Cardiac fibroblast (primary cell): ENCODE results near the gene NRG3.

Experiments
- DNase-seq, 2 donors: peaks; one replicate each; pipeline versions ENCODE4 v3.0.0 to v3.0.0-alpha.2; 2010; ENCODE audit warnings: low read depth in 2 of 2
- H3K4me3 ChIP-seq, 2 donors: replicated peaks in 1 of 2; 1 replicate in 1 of 2; 2 replicates in 1 of 2; pipeline ENCODE4 v1.5.1; 2011; ENCODE audit warnings: low read depth in 2 of 2, low read length in 2 of 2, mild to moderate bottlenecking in 2 of 2, moderate library complexity in 1 of 2
- TF ChIP-seq, protein P1 (sequence below): IDR thresholded peaks from one replicate; pipeline ENCODE4 v1.5.1; 2011; ENCODE audit warnings: low read depth, mild to moderate bottlenecking, low read length, inconsistent platforms

NRG3 gene

DNA sequence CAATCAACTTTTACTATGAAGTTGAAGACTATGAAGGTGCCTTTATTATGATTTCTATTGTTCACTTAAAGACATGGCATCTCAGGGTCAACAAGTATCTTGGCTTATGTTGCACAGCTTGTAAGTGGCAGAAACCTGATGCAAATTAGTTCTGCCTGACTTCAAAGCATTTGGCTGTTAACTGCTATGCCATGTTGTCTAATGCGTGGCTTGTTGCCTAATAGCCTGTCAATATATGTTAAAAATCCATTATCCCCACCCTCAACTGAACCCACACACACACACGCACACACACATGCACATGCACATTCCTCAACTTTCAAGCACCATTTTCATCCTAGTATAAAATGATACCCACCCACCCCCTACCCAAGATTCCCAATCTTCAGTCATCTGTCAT is 217.1 kb downstream of the NRG3 start:
- no peak overlapping the region for H3K4me3 ChIP-seq
- no peak for DNase-seq
- TF ChIP-seq, protein P1, sequence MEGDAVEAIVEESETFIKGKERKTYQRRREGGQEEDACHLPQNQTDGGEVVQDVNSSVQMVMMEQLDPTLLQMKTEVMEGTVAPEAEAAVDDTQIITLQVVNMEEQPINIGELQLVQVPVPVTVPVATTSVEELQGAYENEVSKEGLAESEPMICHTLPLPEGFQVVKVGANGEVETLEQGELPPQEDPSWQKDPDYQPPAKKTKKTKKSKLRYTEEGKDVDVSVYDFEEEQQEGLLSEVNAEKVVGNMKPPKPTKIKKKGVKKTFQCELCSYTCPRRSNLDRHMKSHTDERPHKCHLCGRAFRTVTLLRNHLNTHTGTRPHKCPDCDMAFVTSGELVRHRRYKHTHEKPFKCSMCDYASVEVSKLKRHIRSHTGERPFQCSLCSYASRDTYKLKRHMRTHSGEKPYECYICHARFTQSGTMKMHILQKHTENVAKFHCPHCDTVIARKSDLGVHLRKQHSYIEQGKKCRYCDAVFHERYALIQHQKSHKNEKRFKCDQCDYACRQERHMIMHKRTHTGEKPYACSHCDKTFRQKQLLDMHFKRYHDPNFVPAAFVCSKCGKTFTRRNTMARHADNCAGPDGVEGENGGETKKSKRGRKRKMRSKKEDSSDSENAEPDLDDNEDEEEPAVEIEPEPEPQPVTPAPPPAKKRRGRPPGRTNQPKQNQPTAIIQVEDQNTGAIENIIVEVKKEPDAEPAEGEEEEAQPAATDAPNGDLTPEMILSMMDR = no peak

DNA sequence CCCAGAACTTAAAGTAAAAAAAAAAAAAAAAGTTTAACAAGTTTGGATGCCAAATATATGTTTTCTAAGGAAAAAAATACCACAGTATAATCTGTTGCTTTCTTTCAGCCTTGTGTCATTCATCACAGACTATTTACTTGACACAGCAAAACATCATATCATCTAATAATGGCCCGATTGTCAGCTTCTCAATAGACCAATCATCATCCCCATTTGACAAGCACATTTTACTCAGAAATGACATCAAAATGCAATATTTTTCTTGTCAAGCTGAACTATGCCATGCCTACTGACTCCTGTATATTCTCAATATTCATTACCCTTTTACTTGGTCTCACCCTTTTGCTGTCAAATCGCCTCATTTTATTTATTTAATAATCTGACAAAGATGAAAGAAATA is 249.7 kb downstream of the NRG3 start:
- no peak for DNase-seq
- TF ChIP-seq, protein P1 = no peak
- no peak overlapping the region for H3K4me3 ChIP-seq

DNA sequence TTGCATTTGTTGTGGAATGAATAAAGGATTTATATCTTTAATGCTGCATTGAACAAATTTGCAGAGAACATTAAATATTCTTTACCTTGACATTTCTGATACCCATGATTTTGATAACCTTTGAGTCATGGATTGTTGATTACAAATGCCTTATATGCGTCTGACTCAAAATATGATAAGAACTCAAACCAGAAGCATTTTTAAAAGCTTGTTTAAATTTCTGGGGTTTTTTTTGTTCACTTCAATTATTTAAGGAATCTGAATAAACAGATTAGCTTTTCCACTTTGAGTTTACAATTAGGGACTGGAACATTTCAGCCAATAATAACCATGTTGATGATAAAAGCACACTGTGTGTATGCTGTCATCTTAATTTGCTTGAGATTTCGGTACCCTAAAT is 253.5 kb downstream of the NRG3 start:
- TF ChIP-seq, protein P1 = no peak
- no peak for DNase-seq
- H3K4me3 ChIP-seq = no peak overlapping the region

DNA sequence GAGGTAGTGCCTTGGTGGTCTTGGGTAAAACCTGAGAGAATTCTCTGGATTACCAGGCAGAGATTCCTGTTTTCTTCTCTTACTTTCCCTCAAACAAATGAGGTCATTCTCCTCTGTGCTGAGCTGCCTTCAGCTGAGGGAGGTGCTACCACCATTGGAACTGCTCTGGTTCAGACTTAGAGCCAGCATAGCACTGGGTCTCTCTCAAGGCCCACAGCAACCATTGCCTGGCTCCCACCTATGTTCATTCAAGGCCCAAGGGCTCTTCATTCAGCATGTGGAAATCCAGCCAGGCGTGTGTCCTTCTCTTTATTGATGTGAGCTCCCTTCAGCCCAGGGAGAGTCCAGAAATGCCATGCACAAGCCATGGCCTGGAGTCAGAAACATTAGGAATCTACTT is 261.1 kb downstream of the NRG3 start:
- TF ChIP-seq, protein P1 = no peak

DNA sequence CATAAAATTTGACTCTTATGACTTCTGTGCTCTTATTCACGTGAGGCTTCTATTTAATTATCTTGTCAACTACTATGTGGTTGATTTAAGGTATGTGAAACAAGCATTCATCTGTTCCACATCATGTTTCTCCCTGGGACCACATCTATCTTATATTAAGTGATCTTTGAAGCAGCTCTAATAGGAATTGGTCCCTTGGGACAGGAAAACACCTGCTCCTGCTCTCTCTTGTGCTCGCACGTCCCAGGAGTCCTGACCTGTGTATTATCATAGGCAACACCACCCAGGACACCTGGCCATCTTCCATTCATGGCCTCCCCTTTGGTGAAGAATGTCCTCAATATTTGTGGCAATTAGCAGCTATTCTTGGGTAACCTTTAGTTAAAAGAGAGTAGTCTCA is 269.2 kb downstream of the NRG3 start:
- no peak for DNase-seq
- TF ChIP-seq, protein P1 = no peak
- no peak overlapping the region for H3K4me3 ChIP-seq

More for the DNA sequence above, 261.1 kb downstream of the NRG3 start:
- H3K4me3 ChIP-seq = no peak overlapping the region
- DNase-seq = no peak

DNA sequence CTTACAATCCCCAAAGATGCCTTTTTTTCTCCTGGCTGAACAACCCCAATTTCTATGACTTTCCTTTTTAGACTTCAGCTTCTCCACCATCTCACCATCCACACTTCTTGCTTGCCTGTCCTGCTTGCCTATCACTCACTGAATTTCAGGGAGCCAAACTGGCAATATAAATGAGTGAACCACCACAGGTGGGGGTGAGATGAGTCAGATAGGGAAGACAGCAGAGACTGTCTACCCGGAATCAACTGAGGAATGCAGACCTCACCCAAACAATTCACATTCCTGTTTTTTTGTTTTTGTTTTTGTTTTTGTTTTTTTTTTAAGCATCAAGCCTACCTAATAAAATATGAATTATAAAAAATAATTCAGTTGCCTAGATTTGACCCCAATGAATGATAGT is 273.8 kb downstream of the NRG3 start:
- H3K4me3 ChIP-seq = no peak overlapping the region
- TF ChIP-seq, protein P1 = no peak
- DNase-seq = no peak

DNA sequence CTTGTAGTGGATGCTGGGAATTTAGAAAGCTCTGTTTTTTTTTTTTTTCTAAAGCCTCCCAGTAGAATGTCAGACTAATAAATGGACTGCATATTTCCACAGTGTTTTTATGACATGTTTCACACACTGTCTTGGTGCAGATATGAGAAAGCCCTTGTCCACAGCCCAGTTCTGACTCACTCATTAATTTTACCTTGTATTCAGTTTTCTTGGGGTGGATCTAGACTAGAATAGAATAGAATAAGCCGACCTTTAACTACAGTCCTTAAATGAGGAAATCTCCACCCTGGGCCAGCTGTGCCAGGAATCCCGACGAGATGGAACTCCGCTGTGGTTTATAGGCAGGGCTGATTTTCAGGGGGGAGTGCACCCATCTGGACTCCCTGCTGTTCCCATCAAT is 274.7 kb downstream of the NRG3 start:
- TF ChIP-seq, protein P1 = no peak
- no peak for DNase-seq
- H3K4me3 ChIP-seq = no peak overlapping the region
